HG03439 (cell line): ENCODE data around the gene ATP2B2.

Experiments used
- ATAC-seq: cut with Tn5 transposase; IDR thresholded peaks from one replicate; pipeline ENCODE4 v1.9.1; 2021; ENCODE audit warnings: mild to moderate bottlenecking, moderate library complexity; ENCODE audit not compliant: unreplicated experiment

ATP2B2 gene

DNA sequence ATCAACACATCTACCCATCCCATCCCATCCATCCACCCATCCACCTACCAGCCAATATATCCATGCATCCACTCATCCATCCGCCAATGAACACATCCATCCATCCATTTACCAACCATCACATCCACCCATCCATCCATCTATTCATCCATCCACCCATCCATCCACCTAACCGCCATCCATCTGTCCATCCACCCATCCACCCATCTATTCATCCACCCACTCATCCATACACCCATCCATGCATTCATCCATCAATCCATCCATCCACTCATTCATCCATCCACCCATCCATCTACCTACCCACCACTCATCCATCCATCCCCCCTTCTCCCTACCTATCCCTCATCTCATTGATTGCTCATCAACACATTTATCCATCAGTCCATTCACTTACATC, 136.9 kb downstream of the ATP2B2 start:
- ATAC-seq = no peak

DNA sequence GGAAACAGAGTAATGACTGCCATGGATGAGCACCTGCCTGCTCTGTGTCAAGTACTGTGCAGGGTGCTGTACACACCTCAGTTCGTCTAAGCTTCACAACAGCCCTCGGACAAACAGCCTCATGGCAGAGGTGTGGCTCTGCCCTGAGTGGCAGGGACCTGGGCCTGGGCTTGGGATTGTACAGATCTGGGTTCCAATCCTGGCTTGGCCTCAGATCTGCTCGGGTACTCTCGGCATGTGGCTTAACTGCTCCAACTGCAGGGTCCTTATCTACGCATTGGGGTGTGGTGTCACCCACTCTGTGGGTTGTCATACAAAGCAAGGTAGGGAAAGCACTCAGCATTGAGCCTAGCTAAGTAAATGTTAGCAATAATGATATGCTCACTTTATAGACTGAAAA, 137.9 kb downstream of the ATP2B2 start:
- ATAC-seq = no peak

GRCh38 chr3:10366651-10367101, 138.7 kb downstream of the ATP2B2 start:
- ATAC-seq = no peak

- no peak for ATAC-seq
These were observed 139.6 kb downstream of the ATP2B2 start for GRCh38 chr3:10365791-10366190.

GRCh38 chr3:10365316-10365715, 140.1 kb downstream of the ATP2B2 start:
- no peak for ATAC-seq

DNA sequence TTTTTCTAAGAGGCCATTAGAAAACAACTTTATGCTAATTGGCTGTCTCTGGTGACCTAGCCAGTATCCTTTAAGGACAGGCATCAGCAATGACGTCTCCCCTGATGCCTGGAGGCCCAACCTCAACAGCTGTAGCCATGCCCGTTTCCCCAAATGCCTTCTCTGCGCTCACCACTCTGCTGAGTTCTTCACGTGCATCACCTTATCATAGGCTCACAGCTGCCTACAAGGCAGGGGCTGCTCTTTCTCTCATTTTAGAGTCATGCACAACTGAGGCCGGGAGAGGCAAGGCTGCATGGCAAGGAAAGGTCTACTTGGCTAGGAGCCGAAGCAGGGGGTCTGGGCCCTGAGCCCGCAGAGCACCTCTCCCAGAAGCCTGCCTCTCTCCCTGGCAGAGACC, 140.6 kb downstream of the ATP2B2 start:
- no peak for ATAC-seq

DNA sequence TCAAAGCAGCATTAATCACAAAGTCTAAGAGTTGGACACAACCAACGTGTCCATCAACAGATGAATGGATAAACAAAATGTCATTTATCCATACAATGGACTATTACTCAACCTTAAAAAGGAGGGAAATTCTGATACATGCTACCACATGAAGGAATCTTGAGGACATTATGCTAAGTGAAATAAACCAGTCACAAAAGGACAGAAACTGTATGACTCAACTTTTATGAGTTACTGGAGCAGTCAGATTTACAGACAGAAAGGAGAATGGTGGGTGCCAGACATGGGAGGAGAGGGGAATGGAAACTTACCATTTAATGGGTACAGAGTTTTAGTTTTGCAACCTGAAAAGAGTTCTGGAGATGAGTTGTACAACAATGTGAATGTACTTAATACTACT, 141.5 kb downstream of the ATP2B2 start:
- no peak for ATAC-seq

GRCh38 chr3:10361375-10361774, 144.0 kb downstream of the ATP2B2 start:
- ATAC-seq = no peak

- ATAC-seq = no peak
These were observed 144.9 kb downstream of the ATP2B2 start for GRCh38 chr3:10360478-10360877.

DNA sequence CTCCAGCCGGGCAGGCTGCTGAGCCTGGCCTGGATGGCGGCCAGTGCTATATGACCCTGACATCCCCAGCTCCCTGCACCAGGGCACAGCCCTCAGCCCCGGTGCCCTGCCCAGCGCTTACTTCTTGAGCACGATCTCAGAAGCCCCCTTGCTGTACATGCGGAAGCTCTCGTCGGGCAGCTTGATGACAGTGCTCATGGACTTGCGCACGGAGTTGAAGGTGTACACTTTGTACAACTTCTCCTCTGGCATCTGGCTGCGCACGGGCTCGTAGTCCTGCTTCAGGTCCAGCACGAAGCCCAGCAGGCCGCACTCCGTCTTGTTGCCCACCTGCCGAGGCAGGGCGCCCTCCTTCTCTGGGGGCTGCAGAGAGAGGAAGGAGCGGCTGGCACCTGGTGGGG, 145.6 kb downstream of the ATP2B2 start:
- no peak for ATAC-seq

- no peak for ATAC-seq
These were observed 146.9 kb downstream of the ATP2B2 start for GRCh38 chr3:10358309-10358980.

DNA sequence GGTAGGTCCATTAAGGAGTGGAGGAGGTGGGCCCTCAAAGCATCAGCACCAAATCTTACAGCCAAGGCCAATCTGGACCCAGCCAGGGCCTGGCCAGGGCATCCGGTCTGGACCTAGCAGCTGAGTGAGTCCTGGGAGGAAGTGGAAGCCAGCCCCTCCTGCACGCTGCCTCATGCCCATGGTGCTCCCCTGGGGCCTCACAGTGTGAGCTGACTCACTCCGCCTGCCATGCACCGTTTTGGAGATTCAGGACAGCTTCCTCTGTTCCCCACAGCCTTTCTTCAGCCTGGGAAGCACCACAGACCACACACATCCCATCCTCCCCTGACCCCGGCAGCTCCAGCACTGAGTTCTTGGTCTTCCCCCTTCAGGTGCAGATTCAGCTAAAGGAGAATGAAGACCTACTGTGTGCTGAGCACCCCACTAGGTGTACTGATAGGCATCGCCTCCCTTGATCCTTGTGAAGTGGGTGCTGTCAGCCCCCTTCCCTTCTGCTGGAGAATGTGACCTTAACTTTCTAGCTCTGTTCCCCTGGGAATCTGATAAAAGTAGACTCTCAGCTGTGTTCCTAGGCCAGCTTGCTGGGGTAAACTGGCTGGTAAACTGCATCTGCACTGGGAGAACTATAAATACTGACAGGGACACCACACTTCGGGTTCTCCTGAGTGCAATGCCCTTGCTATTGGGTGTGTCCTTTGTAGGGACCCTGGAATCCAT, 147.6 kb downstream of the ATP2B2 start:
- ATAC-seq = no peak

- ATAC-seq = no peak
These were observed 148.3 kb downstream of the ATP2B2 start for GRCh38 chr3:10357095-10357494.

DNA sequence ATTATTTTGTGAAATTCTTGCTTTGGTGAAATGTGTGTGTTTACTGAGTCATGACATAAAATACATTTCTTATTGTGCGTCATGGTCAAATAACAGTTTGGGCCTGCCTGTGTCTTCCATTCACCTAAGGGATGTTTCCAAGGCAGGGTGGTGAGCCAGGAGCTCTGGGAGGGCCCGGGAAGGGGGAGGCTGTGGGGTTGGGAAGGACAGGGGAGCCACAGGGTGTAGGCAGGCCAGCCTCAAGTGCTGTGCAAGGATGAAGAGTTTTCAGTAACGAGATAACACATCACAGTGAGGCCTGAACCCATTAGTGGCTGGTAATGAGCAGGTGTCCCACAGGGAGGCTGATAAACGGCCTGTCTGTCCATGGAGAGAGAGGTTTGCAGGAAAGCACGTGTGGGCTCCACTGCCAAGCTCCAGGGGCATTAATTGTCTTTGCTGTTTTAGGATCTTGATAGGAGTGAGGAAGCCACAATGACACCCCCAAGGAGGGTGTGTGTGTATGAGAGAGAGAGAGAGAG, 148.9 kb downstream of the ATP2B2 start:
- ATAC-seq = no peak

DNA sequence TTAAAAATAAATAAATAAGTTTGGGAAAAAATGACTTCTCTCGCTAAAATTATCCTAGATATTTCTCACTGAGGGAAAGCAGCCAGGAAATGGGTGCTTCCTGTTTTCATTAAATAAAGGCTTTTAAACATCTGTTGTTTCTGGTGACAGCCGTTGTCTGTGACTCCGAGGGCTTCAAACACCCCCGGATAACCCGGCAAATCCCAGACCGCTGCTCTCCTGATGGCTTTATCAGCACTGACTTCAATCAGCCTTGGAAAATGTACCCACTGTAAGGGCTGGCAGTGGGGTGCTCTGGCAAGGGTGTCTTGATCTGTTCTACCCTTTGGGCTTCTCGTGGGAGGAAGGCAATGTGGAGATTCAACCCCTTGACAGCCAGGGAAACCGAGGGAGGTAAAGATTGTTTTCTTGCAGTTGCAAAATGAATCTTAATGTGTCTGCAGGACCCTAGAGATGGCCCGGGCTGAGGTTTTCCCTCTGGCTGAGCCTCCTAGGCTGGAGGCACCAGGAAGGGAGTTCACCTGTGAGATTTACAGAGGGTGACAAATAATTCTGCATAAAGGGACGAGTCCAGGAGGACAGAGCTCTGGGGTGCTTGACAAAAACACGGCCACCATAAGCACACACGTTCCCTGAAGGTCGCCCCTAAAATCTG, 150.9 kb downstream of the ATP2B2 start:
- no peak for ATAC-seq

GRCh38 chr3:10353661-10354360, 151.6 kb downstream of the ATP2B2 start:
- no peak for ATAC-seq

DNA sequence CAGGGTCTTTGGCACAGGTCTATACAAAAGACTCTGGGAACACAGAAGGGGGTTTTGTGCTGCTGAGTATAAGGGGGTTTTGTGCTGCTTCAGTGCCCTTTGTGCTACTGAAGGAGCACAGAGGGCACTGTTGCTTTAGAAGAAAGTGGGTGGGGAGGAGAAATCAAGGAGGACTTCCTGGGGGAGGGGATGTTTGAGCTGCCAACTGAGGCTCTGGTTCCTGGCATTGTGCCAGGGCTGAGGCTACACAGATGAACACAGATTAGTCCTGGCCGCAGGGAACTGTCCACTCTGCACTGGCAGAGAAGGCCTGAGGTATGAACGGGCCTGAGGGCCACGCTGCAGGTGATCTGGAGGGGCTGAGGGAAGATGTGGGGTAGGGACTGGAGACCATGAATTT, 152.2 kb downstream of the ATP2B2 start:
- ATAC-seq = no peak

GRCh38 chr3:10352146-10352911, 153.1 kb downstream of the ATP2B2 start:
- no peak for ATAC-seq

DNA sequence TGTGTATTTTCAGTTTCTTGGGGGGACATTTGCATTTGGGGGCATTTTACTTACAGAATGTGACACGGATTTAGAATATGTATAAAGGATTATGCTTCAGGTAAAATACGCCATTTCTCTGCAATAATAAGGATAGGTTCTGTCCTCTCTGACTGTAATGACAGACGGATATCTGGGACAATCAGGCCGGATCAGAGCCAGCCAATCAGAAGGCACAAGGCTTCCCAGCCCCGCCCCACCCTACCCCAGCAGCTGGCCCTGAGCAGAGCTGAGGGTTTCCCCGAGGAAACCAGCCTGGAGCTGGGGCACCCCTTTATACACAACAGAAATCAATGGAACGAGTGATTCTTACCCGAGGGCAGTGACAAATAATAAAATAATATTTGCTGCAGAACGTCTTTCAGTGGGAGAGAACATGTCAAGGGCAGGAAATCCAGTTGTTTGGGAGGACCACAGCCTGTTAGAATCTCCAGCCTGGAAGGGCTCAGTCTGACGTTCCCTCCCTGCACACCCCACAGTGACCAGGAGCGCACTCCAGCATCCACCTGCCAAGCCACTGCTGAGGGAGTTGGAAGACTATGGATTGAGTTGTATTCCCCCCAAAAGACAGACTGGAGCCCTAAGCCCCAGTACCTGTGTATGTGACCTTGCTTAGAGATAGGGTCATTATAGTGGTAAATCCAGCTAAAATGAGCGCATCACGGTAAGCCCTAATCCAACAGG, 154.2 kb downstream of the ATP2B2 start:
- no peak for ATAC-seq
